ENCODE data around the gene GMDS. TPM values are rescaled to one million over a fixed set of nuclear protein-coding genes. Genes with fewer than 3 reads are reported as not detected.

GMDS gene
- polyA plus RNA-seq, 1 donor (not counting 4 experiments of a cell fraction or from before 2014, with no cell fraction given), result 22.1 TPM

DNA sequence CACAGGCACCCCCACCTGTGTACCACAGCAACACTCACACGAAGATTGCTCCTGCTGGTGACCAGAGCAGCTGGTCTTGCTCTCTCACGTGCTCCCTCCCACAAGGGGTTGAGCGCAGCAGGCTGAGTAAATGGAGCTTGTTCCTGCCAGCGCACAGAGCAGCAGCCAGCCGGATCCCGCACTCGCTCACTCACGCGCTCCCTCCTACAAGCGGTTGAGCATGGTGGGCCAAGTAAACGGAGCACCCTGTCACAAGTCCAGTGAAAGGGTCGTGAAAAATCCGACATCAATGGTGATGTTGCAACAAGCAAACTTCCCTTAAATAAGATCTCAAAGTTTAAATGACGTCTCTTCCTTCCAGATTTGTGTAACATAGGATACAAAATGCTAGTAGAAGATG lies 322.0 kb downstream of the GMDS start:
- no peak overlapping the region for H2AFZ ChIP-seq (ENCODE audit: control insufficient read depth, low read length)
- H3K4me1 ChIP-seq (ENCODE audit: control insufficient read depth, extremely low read depth, insufficient read depth, low read length), result peaks cover 3% of the 10 kb centered on the region
- H3K36me3 ChIP-seq (ENCODE audit: control insufficient read depth in 2 of 2, extremely low read depth in 1 of 2, insufficient read depth in 2 of 2, low read length in 2 of 2), result no peaks in the 10 kb centered on the region
- no peak overlapping the region for H3K27ac ChIP-seq (ENCODE audit: control insufficient read depth, insufficient read depth, low read length)
- dilution Hi-C loops (cut with MboI; ENCODE audit: extremely low pct_ligation_motif_present, low sequenced_read_pairs), result no loop called here
- no peaks in the 10 kb centered on the region for H3K27me3 ChIP-seq (ENCODE audit: control insufficient read depth, extremely low read depth, insufficient read depth, low read length)
- no peak for DNase-seq (ENCODE audit: low read depth, low spot score)
- H4K20me1 ChIP-seq (ENCODE audit: control insufficient read depth, extremely low read depth, insufficient read depth, low read length), result no peaks in the 10 kb centered on the region
- FAIRE-seq, result no peak
- H3K9me1 ChIP-seq (ENCODE audit: control insufficient read depth, extremely low read depth, insufficient read depth, low read length), result no peaks in the 10 kb centered on the region
- no peaks in the 10 kb centered on the region for H3K79me2 ChIP-seq (ENCODE audit: control insufficient read depth, insufficient read depth, low read length)
- no peak overlapping the region for H3K9ac ChIP-seq (ENCODE audit: control insufficient read depth, extremely low read depth, insufficient read depth, low read length)
- TF ChIP-seq EZH2 (IDR thresholded peaks at IDR 0.05; ENCODE audit: low read length), result no peak
- TF ChIP-seq, protein P1, sequence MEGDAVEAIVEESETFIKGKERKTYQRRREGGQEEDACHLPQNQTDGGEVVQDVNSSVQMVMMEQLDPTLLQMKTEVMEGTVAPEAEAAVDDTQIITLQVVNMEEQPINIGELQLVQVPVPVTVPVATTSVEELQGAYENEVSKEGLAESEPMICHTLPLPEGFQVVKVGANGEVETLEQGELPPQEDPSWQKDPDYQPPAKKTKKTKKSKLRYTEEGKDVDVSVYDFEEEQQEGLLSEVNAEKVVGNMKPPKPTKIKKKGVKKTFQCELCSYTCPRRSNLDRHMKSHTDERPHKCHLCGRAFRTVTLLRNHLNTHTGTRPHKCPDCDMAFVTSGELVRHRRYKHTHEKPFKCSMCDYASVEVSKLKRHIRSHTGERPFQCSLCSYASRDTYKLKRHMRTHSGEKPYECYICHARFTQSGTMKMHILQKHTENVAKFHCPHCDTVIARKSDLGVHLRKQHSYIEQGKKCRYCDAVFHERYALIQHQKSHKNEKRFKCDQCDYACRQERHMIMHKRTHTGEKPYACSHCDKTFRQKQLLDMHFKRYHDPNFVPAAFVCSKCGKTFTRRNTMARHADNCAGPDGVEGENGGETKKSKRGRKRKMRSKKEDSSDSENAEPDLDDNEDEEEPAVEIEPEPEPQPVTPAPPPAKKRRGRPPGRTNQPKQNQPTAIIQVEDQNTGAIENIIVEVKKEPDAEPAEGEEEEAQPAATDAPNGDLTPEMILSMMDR (optimal IDR thresholded peaks at IDR 0.05 in 1 of 3, IDR thresholded peaks at IDR 0.05 in 1 of 3, conservative IDR thresholded peaks at IDR 0.05 in 1 of 3; ENCODE audit: extremely low read depth in 1 of 3, insufficient read depth in 2 of 3, low read length in 3 of 3), result no peak
- H3K4me2 ChIP-seq (ENCODE audit: control insufficient read depth, extremely low read depth, insufficient read depth, low read depth, low read length), result no peak overlapping the region
- no peaks in the 10 kb centered on the region for H3K9me3 ChIP-seq (ENCODE audit: control insufficient read depth, low read depth, low read length)
- H3K4me3 ChIP-seq (ENCODE audit: control insufficient read depth in 2 of 3, extremely low read depth in 1 of 3, insufficient read depth in 2 of 3, low read depth in 1 of 3, low read length in 3 of 3), result no peak overlapping the region

DNA sequence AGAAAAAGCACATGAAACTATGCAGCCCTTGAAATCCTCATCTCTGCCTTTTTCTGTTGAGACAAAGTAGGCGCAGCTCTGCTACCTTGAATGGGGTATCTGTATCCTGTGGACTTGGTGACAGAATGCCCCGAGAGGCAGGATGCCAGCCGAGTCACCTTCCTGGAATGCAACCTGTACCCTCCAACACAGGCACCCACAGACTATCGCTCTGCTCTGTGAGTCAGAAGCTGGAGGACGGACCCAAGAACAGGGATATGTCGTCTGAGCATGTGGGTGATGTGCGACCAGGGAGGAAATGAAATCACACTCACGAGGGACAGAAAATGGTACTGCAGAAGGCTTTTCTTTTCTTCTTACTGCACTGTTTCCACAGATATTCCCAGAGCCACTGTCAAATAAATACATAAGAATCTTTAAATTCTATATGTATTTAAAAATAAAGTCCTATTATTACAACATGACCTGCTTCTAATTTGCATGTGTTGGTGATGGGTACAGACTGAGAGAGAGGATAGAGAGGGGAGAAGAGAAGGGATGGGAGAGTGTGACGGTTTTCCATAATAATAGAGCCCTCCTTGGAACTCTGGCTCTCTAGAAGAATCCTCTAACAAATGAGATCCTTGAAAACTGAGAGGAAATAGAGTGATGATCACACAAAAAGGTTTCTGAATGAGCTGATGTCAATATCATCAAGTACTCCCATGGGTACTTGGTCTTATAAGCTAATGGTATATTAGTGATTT lies 327.6 kb downstream of the GMDS start:
- Histone ChIP-seq H3K4me2 (ENCODE audit: control insufficient read depth, extremely low read depth, insufficient read depth, low read depth, low read length) (peak overlapping the region; percentile 37), H3K9me1 (ENCODE audit: control insufficient read depth, extremely low read depth, insufficient read depth, low read length) (no peaks in the 10 kb centered on the region), H2AFZ (ENCODE audit: control insufficient read depth, low read length) (no peak overlapping the region), H3K27me3 (ENCODE audit: control insufficient read depth, extremely low read depth, insufficient read depth, low read length) (no peaks in the 10 kb centered on the region), H3K9ac (ENCODE audit: control insufficient read depth, extremely low read depth, insufficient read depth, low read length) (no peak overlapping the region), H3K9me3 (ENCODE audit: control insufficient read depth, low read depth, low read length) (no peaks in the 10 kb centered on the region), H3K79me2 (ENCODE audit: control insufficient read depth, insufficient read depth, low read length) (no peaks in the 10 kb centered on the region), H3K4me3 (ENCODE audit: control insufficient read depth in 2 of 3, extremely low read depth in 1 of 3, insufficient read depth in 2 of 3, low read depth in 1 of 3, low read length in 3 of 3) (no peak overlapping the region), H4K20me1 (ENCODE audit: control insufficient read depth, extremely low read depth, insufficient read depth, low read length) (no peaks in the 10 kb centered on the region), H3K4me1 (ENCODE audit: control insufficient read depth, extremely low read depth, insufficient read depth, low read length) (peaks cover 27% of the 10 kb centered on the region), H3K27ac (ENCODE audit: control insufficient read depth, insufficient read depth, low read length) (peak overlapping the region; percentile 63), H3K36me3 (ENCODE audit: control insufficient read depth in 2 of 2, extremely low read depth in 1 of 2, insufficient read depth in 2 of 2, low read length in 2 of 2) (peaks cover 0 to 2% of the 10 kb centered on the region in 2 experiments)
- DNase-seq (ENCODE audit: low read depth, low spot score) (peak; percentile 88), FAIRE-seq (peak; percentile 99)
- TF ChIP-seq, protein P1 (optimal IDR thresholded peaks at IDR 0.05 in 1 of 3, IDR thresholded peaks at IDR 0.05 in 1 of 3, conservative IDR thresholded peaks at IDR 0.05 in 1 of 3; ENCODE audit: extremely low read depth in 1 of 3, insufficient read depth in 2 of 3, low read length in 3 of 3), result no peak
- no peak for TF ChIP-seq EZH2 (IDR thresholded peaks at IDR 0.05; ENCODE audit: low read length)
- dilution Hi-C loops (cut with MboI; ENCODE audit: extremely low pct_ligation_motif_present, low sequenced_read_pairs), result no loop called here

Measured in keratinocyte (primary cell).